Smooth muscle cell (in vitro differentiated cells): ENCODE data around the gene KLK1. TPM values are rescaled to one million over a fixed set of nuclear protein-coding genes. Genes with fewer than 3 reads are reported as not detected.

Experiments
- DNase-seq: peaks from one replicate; lab custom pipeline; 2025; ENCODE audit not compliant: unreplicated experiment; lab: John Stamatoyannopoulos, UW
- H2AFZ ChIP-seq: fragments of 200-600 bp; sonication (generic); 2 replicates; pipeline ENCODE4 v1.6.0; 2016; ENCODE audit warnings: antibody characterized with exemption, low read depth, mild to moderate bottlenecking
- H3F3A ChIP-seq: fragments of 200-600 bp; sonication (generic); 2 replicates; pipeline ENCODE4 v1.6.0; 2017; ENCODE audit warnings: antibody characterized with exemption, low read depth
- H3K27ac ChIP-seq: fragments of 200-600 bp; sonication (generic); 2 replicates; pipeline ENCODE4 v1.5.1; 2016; ENCODE audit warnings: low read depth, mild to moderate bottlenecking
- H3K27me3 ChIP-seq: fragments of 200-600 bp; sonication (generic); 2 replicates; pipeline ENCODE4 v1.6.1; 2016; ENCODE audit warnings: low read depth, mild to moderate bottlenecking
- H3K36me3 ChIP-seq: fragments of 200-600 bp; sonication (generic); 2 replicates; pipeline ENCODE4 v1.5.1; 2016; ENCODE audit warnings: low read depth
- H3K4me1 ChIP-seq: fragments of 200-600 bp; sonication (generic); 2 replicates; pipeline ENCODE4 v1.5.1; 2016; ENCODE audit warnings: low read depth
- H3K4me2 ChIP-seq: fragments of 200-600 bp; sonication (generic); 2 replicates; pipeline ENCODE4 v1.6.0; 2016; ENCODE audit warnings: mild to moderate bottlenecking
- H3K4me3 ChIP-seq: fragments of 200-600 bp; sonication (generic); 2 replicates; pipeline ENCODE4 v1.5.1; 2016; ENCODE audit warnings: mild to moderate bottlenecking
- H3K79me2 ChIP-seq: fragments of 200-600 bp; sonication (generic); 2 replicates; pipeline ENCODE4 v1.6.0; 2016; ENCODE audit warnings: low read depth, mild to moderate bottlenecking
- H3K9ac ChIP-seq: fragments of 200-600 bp; sonication (generic); 2 replicates; pipeline ENCODE4 v1.6.0; 2016; ENCODE audit warnings: low read depth
- H3K9me3 ChIP-seq: fragments of 200-600 bp; sonication (generic); replicated peaks from 2 replicates; pipeline ENCODE4 v1.5.1; 2016; ENCODE audit warnings: low read depth
- H4K20me1 ChIP-seq: fragments of 200-600 bp; sonication (generic); 2 replicates; pipeline ENCODE4 v1.6.0; 2016; ENCODE audit warnings: low read depth
- WGBS: methylation state at CpG from one replicate; pipeline ENCODE4 v1.1.7; 2016; ENCODE audit warnings: low lambda C conversion rate; 5-methylcytosine and 5-hydroxymethylcytosine counted together
- polyA plus RNA-seq: library from polyadenylated mRNA; unstranded; fragments of >200 nt; fragmentation: Nextera tagmentation; extraction: Ambion mirVana; gene quantifications from 2 replicates; pipeline ENCODE4 v1.2.1, GENCODE V29; 2016
- total RNA-seq: library from RNA; depleted of rRNA; stranded (reverse); fragments of >200 nt; gene quantifications from 2 replicates; pipeline ENCODE4 v1.2.3, GENCODE V29; 2014
- TF ChIP-seq, protein P1 (sequence below): fragments of 200-600 bp; sonication (generic); IDR thresholded peaks from 2 replicates; pipeline ENCODE4 v1.5.1; 2017; ENCODE audit warnings: borderline replicate concordance, mild to moderate bottlenecking, antibody characterized with exemption; ENCODE audit not compliant: insufficient read depth, poor library complexity, severe bottlenecking

The KLK1 gene
- total and polyA plus RNA-seq, 2 experiments from 2014 or later: 0.85 TPM; not detected in 1

DNA sequence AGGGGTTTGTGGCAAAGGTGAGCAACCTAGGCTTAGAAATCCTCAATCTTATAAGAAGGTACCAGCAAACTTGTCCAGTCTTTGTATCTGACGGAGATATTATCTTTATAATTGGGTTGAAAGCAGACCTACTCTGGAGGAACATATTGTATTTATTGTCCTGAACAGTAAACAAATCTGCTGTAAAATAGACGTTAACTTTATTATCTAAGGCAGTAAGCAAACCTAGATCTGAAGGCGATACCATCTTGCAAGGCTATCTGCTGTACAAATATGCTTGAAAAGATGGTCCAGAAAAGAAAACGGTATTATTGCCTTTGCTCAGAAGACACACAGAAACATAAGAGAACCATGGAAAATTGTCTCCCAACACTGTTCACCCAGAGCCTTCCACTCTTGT, 45.9 kb upstream of the KLK1 start:
- TF ChIP-seq, protein P1, sequence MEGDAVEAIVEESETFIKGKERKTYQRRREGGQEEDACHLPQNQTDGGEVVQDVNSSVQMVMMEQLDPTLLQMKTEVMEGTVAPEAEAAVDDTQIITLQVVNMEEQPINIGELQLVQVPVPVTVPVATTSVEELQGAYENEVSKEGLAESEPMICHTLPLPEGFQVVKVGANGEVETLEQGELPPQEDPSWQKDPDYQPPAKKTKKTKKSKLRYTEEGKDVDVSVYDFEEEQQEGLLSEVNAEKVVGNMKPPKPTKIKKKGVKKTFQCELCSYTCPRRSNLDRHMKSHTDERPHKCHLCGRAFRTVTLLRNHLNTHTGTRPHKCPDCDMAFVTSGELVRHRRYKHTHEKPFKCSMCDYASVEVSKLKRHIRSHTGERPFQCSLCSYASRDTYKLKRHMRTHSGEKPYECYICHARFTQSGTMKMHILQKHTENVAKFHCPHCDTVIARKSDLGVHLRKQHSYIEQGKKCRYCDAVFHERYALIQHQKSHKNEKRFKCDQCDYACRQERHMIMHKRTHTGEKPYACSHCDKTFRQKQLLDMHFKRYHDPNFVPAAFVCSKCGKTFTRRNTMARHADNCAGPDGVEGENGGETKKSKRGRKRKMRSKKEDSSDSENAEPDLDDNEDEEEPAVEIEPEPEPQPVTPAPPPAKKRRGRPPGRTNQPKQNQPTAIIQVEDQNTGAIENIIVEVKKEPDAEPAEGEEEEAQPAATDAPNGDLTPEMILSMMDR: no peak
- no peaks in the 10 kb centered on the region for H4K20me1 ChIP-seq
- no peak overlapping the region for H3K9ac ChIP-seq
- H3F3A ChIP-seq: no peaks in the 10 kb centered on the region
- H3K27me3 ChIP-seq: peaks cover 24% of the 10 kb centered on the region
- no peak overlapping the region for H3K4me2 ChIP-seq
- no peaks in the 10 kb centered on the region for H3K9me3 ChIP-seq
- WGBS: 81% methylated on average over 4 of the region's 4 CpGs
- DNase-seq: no peak
- no peak overlapping the region for H3K4me3 ChIP-seq
- H3K27ac ChIP-seq: no peak overlapping the region
- no peak overlapping the region for H2AFZ ChIP-seq
- H3K79me2 ChIP-seq: no peaks in the 10 kb centered on the region
- no peaks in the 10 kb centered on the region for H3K36me3 ChIP-seq
- H3K4me1 ChIP-seq: no peaks in the 10 kb centered on the region

DNA sequence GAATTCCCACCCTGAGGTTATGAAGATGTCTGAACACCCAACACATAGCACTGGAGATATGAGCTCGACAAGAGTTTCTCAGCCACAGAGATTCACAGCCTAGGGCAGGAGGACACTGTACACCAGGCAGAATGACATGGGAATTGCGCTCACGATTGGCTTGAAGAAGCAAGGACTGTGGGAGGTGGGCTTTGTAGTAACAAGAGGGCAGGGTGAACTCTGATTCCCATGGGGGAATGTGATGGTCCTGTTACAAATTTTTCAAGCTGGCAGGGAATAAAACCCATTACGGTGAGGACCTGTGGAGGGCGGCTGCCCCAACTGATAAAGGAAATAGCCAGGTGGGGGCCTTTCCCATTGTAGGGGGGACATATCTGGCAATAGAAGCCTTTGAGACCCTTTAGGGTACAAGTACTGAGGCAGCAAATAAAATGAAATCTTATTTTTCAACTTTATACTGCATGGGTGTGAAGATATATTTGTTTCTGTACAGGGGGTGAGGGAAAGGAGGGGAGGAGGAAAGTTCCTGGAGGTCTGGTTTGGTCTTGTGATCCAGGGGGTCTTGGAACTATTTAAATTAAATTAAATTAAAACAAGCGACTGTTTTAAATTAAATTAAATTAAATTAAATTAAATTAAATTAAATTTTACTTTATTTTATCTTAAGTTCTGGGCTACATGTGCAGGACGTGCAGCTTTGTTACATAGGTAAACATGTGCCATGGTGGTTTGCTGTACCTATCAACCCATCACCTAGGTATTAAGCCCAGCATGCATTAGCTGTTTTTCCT, 38.1 kb upstream of the KLK1 start:
- no peaks in the 10 kb centered on the region for H4K20me1 ChIP-seq
- 85% methylated on average over 7 of the region's 7 CpGs for WGBS
- H3K79me2 ChIP-seq: no peaks in the 10 kb centered on the region
- no peak overlapping the region for H2AFZ ChIP-seq
- TF ChIP-seq, protein P1: no peak
- DNase-seq: no peak
- no peaks in the 10 kb centered on the region for H3F3A ChIP-seq
- no peaks in the 10 kb centered on the region for H3K9me3 ChIP-seq
- no peak overlapping the region for H3K27ac ChIP-seq
- peaks cover 30% of the 10 kb centered on the region for H3K27me3 ChIP-seq
- no peak overlapping the region for H3K9ac ChIP-seq
- H3K4me1 ChIP-seq: no peaks in the 10 kb centered on the region
- H3K36me3 ChIP-seq: no peaks in the 10 kb centered on the region
- H3K4me3 ChIP-seq: no peak overlapping the region
- no peak overlapping the region for H3K4me2 ChIP-seq

DNA sequence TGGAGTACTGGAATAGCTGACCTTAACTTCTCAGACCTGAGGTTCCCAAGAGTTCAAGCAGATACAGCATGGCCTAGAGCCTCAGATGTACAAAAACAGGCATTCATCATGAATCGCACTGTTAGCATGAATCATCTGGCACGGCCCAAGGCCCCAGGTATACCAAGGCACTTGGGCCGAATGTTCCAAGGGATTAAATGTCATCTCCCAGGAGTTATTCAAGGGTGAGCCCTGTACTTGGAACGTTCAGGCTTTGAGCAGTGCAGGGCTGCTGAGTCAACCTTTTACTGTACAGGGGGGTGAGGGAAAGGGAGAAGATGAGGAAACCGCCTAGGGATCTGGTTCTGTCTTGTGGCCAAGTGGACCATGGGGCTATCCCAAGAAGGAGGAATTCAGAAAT, 37.4 kb upstream of the KLK1 start:
- Histone ChIP-seq H3K79me2 (no peaks in the 10 kb centered on the region), H3K4me1 (no peaks in the 10 kb centered on the region), H3K27ac (no peak overlapping the region), H3K4me2 (no peak overlapping the region), H3K27me3 (peaks cover 26% of the 10 kb centered on the region), H3F3A (no peaks in the 10 kb centered on the region), H3K9me3 (no peaks in the 10 kb centered on the region), H3K4me3 (no peak overlapping the region), H3K36me3 (no peaks in the 10 kb centered on the region), H4K20me1 (no peaks in the 10 kb centered on the region), H2AFZ (no peak overlapping the region), H3K9ac (no peak overlapping the region)
- TF ChIP-seq, protein P1: no peak
- DNase-seq: no peak
- 74% methylated on average over 5 of the region's 5 CpGs for WGBS

DNA sequence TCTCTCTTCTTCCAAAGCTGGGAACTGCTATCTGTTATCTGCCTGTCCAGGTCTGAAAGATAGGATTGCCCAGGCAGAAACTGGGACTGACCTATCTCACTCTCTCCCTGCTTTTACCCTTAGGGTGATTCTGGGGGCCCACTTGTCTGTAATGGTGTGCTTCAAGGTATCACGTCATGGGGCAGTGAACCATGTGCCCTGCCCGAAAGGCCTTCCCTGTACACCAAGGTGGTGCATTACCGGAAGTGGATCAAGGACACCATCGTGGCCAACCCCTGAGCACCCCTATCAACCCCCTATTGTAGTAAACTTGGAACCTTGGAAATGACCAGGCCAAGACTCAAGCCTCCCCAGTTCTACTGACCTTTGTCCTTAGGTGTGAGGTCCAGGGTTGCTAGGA, 36.3 kb upstream of the KLK1 start:
- no peaks in the 10 kb centered on the region for H3K79me2 ChIP-seq
- no peak overlapping the region for H3K4me3 ChIP-seq
- no peaks in the 10 kb centered on the region for H3K9me3 ChIP-seq
- no peaks in the 10 kb centered on the region for H3F3A ChIP-seq
- no peaks in the 10 kb centered on the region for H3K4me1 ChIP-seq
- H4K20me1 ChIP-seq: no peaks in the 10 kb centered on the region
- no peaks in the 10 kb centered on the region for H3K36me3 ChIP-seq
- H3K4me2 ChIP-seq: no peak overlapping the region
- no peak overlapping the region for H2AFZ ChIP-seq
- H3K9ac ChIP-seq: no peak overlapping the region
- H3K27ac ChIP-seq: no peak overlapping the region
- TF ChIP-seq, protein P1: no peak
- no peak for DNase-seq
- peaks cover 30% of the 10 kb centered on the region for H3K27me3 ChIP-seq
- 85% methylated on average over 4 of the region's 4 CpGs for WGBS
